ENCODE measurements around the gene FCN2. TPM values are rescaled to one million over a fixed set of nuclear protein-coding genes. Genes with fewer than 3 reads are reported as not detected.

The FCN2 gene
- total RNA-seq, 2 donors from 2014 or later = not detected

GRCh38 chr9:134875371-134875770 lies 5.2 kb upstream of the FCN2 start:
- TF ChIP-seq CTCF (IDR thresholded peaks at IDR 0.05) (no peak), POLR2A (IDR thresholded peaks at IDR 0.05) (no peak)
- no peaks in the 10 kb centered on the region for H3K27me3 ChIP-seq
- no peaks in the 10 kb centered on the region for H3K9me3 ChIP-seq
- no peaks in the 10 kb centered on the region for H3K4me1 ChIP-seq
- no peaks in the 10 kb centered on the region for H3K36me3 ChIP-seq (replicated peaks in 1 of 2; ENCODE audit: insufficient read depth in 1 of 2, low read depth in 2 of 2)
- H3K4me3 ChIP-seq = no peak overlapping the region
- ATAC-seq (no peak), DNase-seq (no peak)
- WGBS, 2 donors = 50 to 63% methylated on average over 1 of the region's 1 CpG
- H3K27ac ChIP-seq = no peak overlapping the region
- intact Hi-C loops (cut with DNase I) = no loop called here

- intact Hi-C loops (cut with DNase I) = no loop called here
- Histone ChIP-seq H3K4me3 (no peak overlapping the region), H3K27me3 (no peaks in the 10 kb centered on the region), H3K9me3 (no peaks in the 10 kb centered on the region), H3K36me3 (replicated peaks in 1 of 2; ENCODE audit: insufficient read depth in 1 of 2, low read depth in 2 of 2) (no peaks in the 10 kb centered on the region), H3K4me1 (no peaks in the 10 kb centered on the region), H3K27ac (no peak overlapping the region)
- ATAC-seq (no peak), DNase-seq (no peak)
- TF ChIP-seq POLR2A (IDR thresholded peaks at IDR 0.05) = no peak
- no peak for TF ChIP-seq CTCF (IDR thresholded peaks at IDR 0.05)
- WGBS, 2 donors = 63 to 73% methylated on average over 4 of the region's 4 CpGs
Observed at GRCh38 chr9:134877541-134877940, 3.1 kb upstream of the FCN2 start.

- ATAC-seq = no peak
- intact Hi-C loops (cut with DNase I) = no loop called here
- no peaks in the 10 kb centered on the region for H3K9me3 ChIP-seq
- H3K4me1 ChIP-seq = no peaks in the 10 kb centered on the region
- H3K4me3 ChIP-seq = no peak overlapping the region
- H3K36me3 ChIP-seq (replicated peaks in 1 of 2; ENCODE audit: insufficient read depth in 1 of 2, low read depth in 2 of 2) = no peaks in the 10 kb centered on the region
- H3K27ac ChIP-seq = no peak overlapping the region
- WGBS, 2 donors = 72 to 76% methylated on average over 10 to 13 of the region's 13 CpGs
- TF ChIP-seq POLR2A (IDR thresholded peaks at IDR 0.05) (no peak), CTCF (IDR thresholded peaks at IDR 0.05) (no peak)
- DNase-seq = no peak
- H3K27me3 ChIP-seq = no peaks in the 10 kb centered on the region
Observed at GRCh38 chr9:134879664-134880483, 736 bp upstream of the FCN2 start.

DNA sequence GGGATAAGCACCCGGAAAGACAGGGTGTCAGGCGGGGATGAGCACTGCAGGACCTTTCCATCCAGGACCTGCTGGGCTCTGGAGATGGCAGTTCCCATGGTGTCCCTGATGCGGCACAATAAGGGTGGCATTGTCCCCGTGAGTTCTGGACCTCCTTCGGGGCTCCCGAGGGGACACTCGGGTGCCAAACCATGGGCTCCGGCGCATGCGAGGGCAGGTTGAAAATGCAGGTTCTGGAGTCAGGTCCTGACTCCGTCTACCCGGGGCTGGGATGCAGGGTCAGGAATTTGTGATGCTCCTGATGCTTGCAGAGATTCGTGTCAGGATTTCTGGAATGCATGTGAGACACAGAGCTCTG lies 682 bp downstream of the FCN2 start:
- no peak overlapping the region for H3K4me3 ChIP-seq
- no peaks in the 10 kb centered on the region for H3K36me3 ChIP-seq (replicated peaks in 1 of 2; ENCODE audit: insufficient read depth in 1 of 2, low read depth in 2 of 2)
- H3K27ac ChIP-seq = no peak overlapping the region
- H3K4me1 ChIP-seq = no peaks in the 10 kb centered on the region
- DNase-seq = no peak
- intact Hi-C loops (cut with DNase I) = no loop called here
- no peaks in the 10 kb centered on the region for H3K27me3 ChIP-seq
- TF ChIP-seq CTCF (IDR thresholded peaks at IDR 0.05) = no peak
- WGBS, 2 donors = 66 to 89% methylated on average over 5 to 13 of the region's 13 CpGs
- no peak for ATAC-seq
- H3K9me3 ChIP-seq = no peaks in the 10 kb centered on the region

- DNase-seq (no peak), ATAC-seq (no peak)
- intact Hi-C loops (cut with DNase I) = no loop called here
- TF ChIP-seq CTCF (IDR thresholded peaks at IDR 0.05) (no peak), POLR2A (IDR thresholded peaks at IDR 0.05) (no peak)
- WGBS, 2 donors = 40 to 74% methylated on average over 2 to 3 of the region's 3 CpGs
- no peaks in the 10 kb centered on the region for H3K27me3 ChIP-seq
- no peak overlapping the region for H3K4me3 ChIP-seq
- no peaks in the 10 kb centered on the region for H3K4me1 ChIP-seq
- H3K27ac ChIP-seq = no peak overlapping the region
- H3K9me3 ChIP-seq = no peaks in the 10 kb centered on the region
- no peaks in the 10 kb centered on the region for H3K36me3 ChIP-seq (replicated peaks in 1 of 2; ENCODE audit: insufficient read depth in 1 of 2, low read depth in 2 of 2)
Observed at GRCh38 chr9:134882204-134882785, 1.7 kb downstream of the FCN2 start.

Data from body of pancreas (tissue), 4 donors.